Astrocyte of the spinal cord (primary cell): Measurements from ENCODE around the gene MORF4L1.

Source experiments
- DNase-seq: peaks from one replicate; pipeline ENCODE4 v3.0.0; 2011; ENCODE audit warnings: low read depth, low spot score
- H3K4me3 ChIP-seq: 2 replicates; pipeline ENCODE4 v1.5.1; 2011; ENCODE audit warnings: low read depth, mild to moderate bottlenecking, low read length, moderate library complexity
- CTCF ChIP-seq: IDR thresholded peaks from 2 replicates; pipeline ENCODE4 v1.5.1; 2012; ENCODE audit warnings: low read depth, mild to moderate bottlenecking, low read length, inconsistent platforms
- in situ Hi-C: cut with HindIII; loops from 2 replicates; pipeline ENCODE4 v1.10.0; 2017; ENCODE audit warnings: low sequenced_read_pairs

Gene MORF4L1

GRCh38 chr15:78947506-78947905 is 74.8 kb downstream of the MORF4L1 start:
- no peak overlapping the region for H3K4me3 ChIP-seq
- no peak for DNase-seq
- TF ChIP-seq CTCF, result no peak
- in situ Hi-C loops, result no loop called here
